Measurements from ENCODE around the gene ADAP1.
A peak's percentile ranks its signal among the peaks of the same experiment; 100 is the strongest.

Gene ADAP1

GRCh38 chr7:861222-861621, 93.3 kb downstream of the ADAP1 start:
- Histone ChIP-seq H3K9me3 (ENCODE audit: control insufficient read depth in 5 of 5, low read length in 5 of 5) (no peaks in the 10 kb centered on the region), H3K27me3 (ENCODE audit: control insufficient read depth in 5 of 5, insufficient read depth in 4 of 5, low read length in 5 of 5) (no peaks in the 10 kb centered on the region), H3K9ac (ENCODE audit: low read length in 5 of 5) (no peak overlapping the region), H3K27ac (ENCODE audit: low read depth, low read length) (no peak overlapping the region), H3K36me3 (ENCODE audit: control insufficient read depth in 5 of 5, insufficient read depth in 5 of 5, low read length in 5 of 5) (peaks cover 4 to 94% (median 82%) of the 10 kb centered on the region in 5 donors), H3K4me3 (ENCODE audit: low read depth in 1 of 5, low read length in 5 of 5) (no peak overlapping the region), H3K4me1 (ENCODE audit: control insufficient read depth in 5 of 5, insufficient read depth in 5 of 5, low read length in 5 of 5) (peaks cover 3 to 11% (median 4%) of the 10 kb centered on the region in 5 donors)

- Histone ChIP-seq H3K27me3 (ENCODE audit: control insufficient read depth in 5 of 5, insufficient read depth in 4 of 5, low read length in 5 of 5) (no peaks in the 10 kb centered on the region), H3K9me3 (ENCODE audit: control insufficient read depth in 5 of 5, low read length in 5 of 5) (no peaks in the 10 kb centered on the region), H3K4me3 (ENCODE audit: low read depth in 1 of 5, low read length in 5 of 5) (no peak overlapping the region), H3K9ac (ENCODE audit: low read length in 5 of 5) (no peak overlapping the region), H3K27ac (ENCODE audit: low read depth, low read length) (no peak overlapping the region), H3K36me3 (ENCODE audit: control insufficient read depth in 5 of 5, insufficient read depth in 5 of 5, low read length in 5 of 5) (peaks cover 4 to 94% (median 82%) of the 10 kb centered on the region in 5 donors), H3K4me1 (ENCODE audit: control insufficient read depth in 5 of 5, insufficient read depth in 5 of 5, low read length in 5 of 5) (peaks cover 3 to 22% (median 11%) of the 10 kb centered on the region in 5 donors)
Observed at GRCh38 chr7:860149-860548, 94.3 kb downstream of the ADAP1 start.

GRCh38 chr7:859359-860030, 95.0 kb downstream of the ADAP1 start:
- Histone ChIP-seq H3K9me3 (ENCODE audit: control insufficient read depth in 5 of 5, low read length in 5 of 5) (no peaks in the 10 kb centered on the region), H3K27ac (ENCODE audit: low read depth, low read length) (no peak overlapping the region), H3K4me3 (ENCODE audit: low read depth in 1 of 5, low read length in 5 of 5) (no peak overlapping the region), H3K4me1 (ENCODE audit: control insufficient read depth in 5 of 5, insufficient read depth in 5 of 5, low read length in 5 of 5) (peaks cover 3 to 28% (median 14%) of the 10 kb centered on the region in 5 donors), H3K9ac (ENCODE audit: low read length in 5 of 5) (no peak overlapping the region), H3K36me3 (ENCODE audit: control insufficient read depth in 5 of 5, insufficient read depth in 5 of 5, low read length in 5 of 5) (peaks cover 4 to 94% (median 82%) of the 10 kb centered on the region in 5 donors), H3K27me3 (ENCODE audit: control insufficient read depth in 5 of 5, insufficient read depth in 4 of 5, low read length in 5 of 5) (no peaks in the 10 kb centered on the region)

- H3K9me3 ChIP-seq (ENCODE audit: control insufficient read depth in 5 of 5, low read length in 5 of 5) = no peaks in the 10 kb centered on the region
- peaks cover 4 to 98% (median 90%) of the 10 kb centered on the region in 5 donors for H3K36me3 ChIP-seq (ENCODE audit: control insufficient read depth in 5 of 5, insufficient read depth in 5 of 5, low read length in 5 of 5)
- H3K4me1 ChIP-seq (ENCODE audit: control insufficient read depth in 5 of 5, insufficient read depth in 5 of 5, low read length in 5 of 5) = peaks cover 3 to 34% (median 18%) of the 10 kb centered on the region in 5 donors
- no peaks in the 10 kb centered on the region for H3K27me3 ChIP-seq (ENCODE audit: control insufficient read depth in 5 of 5, insufficient read depth in 4 of 5, low read length in 5 of 5)
- H3K27ac ChIP-seq (ENCODE audit: low read depth, low read length) = peak overlapping the region; percentile 32
- no peak overlapping the region for H3K4me3 ChIP-seq (ENCODE audit: low read depth in 1 of 5, low read length in 5 of 5)
- H3K9ac ChIP-seq (ENCODE audit: low read length in 5 of 5) = peak overlapping the region in 3 of 5 donors; percentile 8 to 48 (median 11)
Observed at GRCh38 chr7:857661-858060, 96.8 kb downstream of the ADAP1 start.

GRCh38 chr7:856444-857095, 97.9 kb downstream of the ADAP1 start:
- Histone ChIP-seq H3K4me3 (ENCODE audit: low read depth in 1 of 5, low read length in 5 of 5) (no peak overlapping the region), H3K9me3 (ENCODE audit: control insufficient read depth in 5 of 5, low read length in 5 of 5) (no peaks in the 10 kb centered on the region), H3K9ac (ENCODE audit: low read length in 5 of 5) (no peak overlapping the region), H3K27me3 (ENCODE audit: control insufficient read depth in 5 of 5, insufficient read depth in 4 of 5, low read length in 5 of 5) (no peaks in the 10 kb centered on the region), H3K27ac (ENCODE audit: low read depth, low read length) (peak overlapping the region; percentile 86), H3K36me3 (ENCODE audit: control insufficient read depth in 5 of 5, insufficient read depth in 5 of 5, low read length in 5 of 5) (peaks cover 0 to 98% (median 90%) of the 10 kb centered on the region in 5 donors), H3K4me1 (ENCODE audit: control insufficient read depth in 5 of 5, insufficient read depth in 5 of 5, low read length in 5 of 5) (peaks cover 3 to 34% (median 18%) of the 10 kb centered on the region in 5 donors)

- H3K27me3 ChIP-seq (ENCODE audit: control insufficient read depth in 5 of 5, insufficient read depth in 4 of 5, low read length in 5 of 5) = no peaks in the 10 kb centered on the region
- H3K36me3 ChIP-seq (ENCODE audit: control insufficient read depth in 5 of 5, insufficient read depth in 5 of 5, low read length in 5 of 5) = peaks cover 0 to 97% (median 90%) of the 10 kb centered on the region in 5 donors
- peak overlapping the region; percentile 86 for H3K27ac ChIP-seq (ENCODE audit: low read depth, low read length)
- H3K4me1 ChIP-seq (ENCODE audit: control insufficient read depth in 5 of 5, insufficient read depth in 5 of 5, low read length in 5 of 5) = peaks cover 3 to 34% (median 18%) of the 10 kb centered on the region in 5 donors
- H3K9me3 ChIP-seq (ENCODE audit: control insufficient read depth in 5 of 5, low read length in 5 of 5) = no peaks in the 10 kb centered on the region
- no peak overlapping the region for H3K4me3 ChIP-seq (ENCODE audit: low read depth in 1 of 5, low read length in 5 of 5)
- H3K9ac ChIP-seq (ENCODE audit: low read length in 5 of 5) = peak overlapping the region in 2 of 5 donors; percentile 68 to 69
Observed at GRCh38 chr7:855686-856369, 98.7 kb downstream of the ADAP1 start.

- no peak overlapping the region for H3K9ac ChIP-seq (ENCODE audit: low read length in 5 of 5)
- H3K27me3 ChIP-seq (ENCODE audit: control insufficient read depth in 5 of 5, insufficient read depth in 4 of 5, low read length in 5 of 5) = no peaks in the 10 kb centered on the region
- no peak overlapping the region for H3K4me3 ChIP-seq (ENCODE audit: low read depth in 1 of 5, low read length in 5 of 5)
- H3K27ac ChIP-seq (ENCODE audit: low read depth, low read length) = no peak overlapping the region
- H3K36me3 ChIP-seq (ENCODE audit: control insufficient read depth in 5 of 5, insufficient read depth in 5 of 5, low read length in 5 of 5) = peaks cover 0 to 94% (median 84%) of the 10 kb centered on the region in 5 donors
- H3K4me1 ChIP-seq (ENCODE audit: control insufficient read depth in 5 of 5, insufficient read depth in 5 of 5, low read length in 5 of 5) = peaks cover 3 to 34% (median 18%) of the 10 kb centered on the region in 5 donors
- H3K9me3 ChIP-seq (ENCODE audit: control insufficient read depth in 5 of 5, low read length in 5 of 5) = no peaks in the 10 kb centered on the region
Observed at GRCh38 chr7:854118-854775, 100.2 kb downstream of the ADAP1 start.

- Histone ChIP-seq H3K9ac (ENCODE audit: low read length in 5 of 5) (no peak overlapping the region), H3K4me3 (ENCODE audit: low read depth in 1 of 5, low read length in 5 of 5) (no peak overlapping the region), H3K9me3 (ENCODE audit: control insufficient read depth in 5 of 5, low read length in 5 of 5) (no peaks in the 10 kb centered on the region), H3K27ac (ENCODE audit: low read depth, low read length) (no peak overlapping the region), H3K27me3 (ENCODE audit: control insufficient read depth in 5 of 5, insufficient read depth in 4 of 5, low read length in 5 of 5) (no peaks in the 10 kb centered on the region), H3K4me1 (ENCODE audit: control insufficient read depth in 5 of 5, insufficient read depth in 5 of 5, low read length in 5 of 5) (peaks cover 3 to 34% (median 18%) of the 10 kb centered on the region in 5 donors), H3K36me3 (ENCODE audit: control insufficient read depth in 5 of 5, insufficient read depth in 5 of 5, low read length in 5 of 5) (peaks cover 0 to 91% (median 82%) of the 10 kb centered on the region in 5 donors)
Observed at GRCh38 chr7:853366-854117, 100.9 kb downstream of the ADAP1 start.

- Histone ChIP-seq H3K4me1 (ENCODE audit: control insufficient read depth in 5 of 5, insufficient read depth in 5 of 5, low read length in 5 of 5) (peaks cover 0 to 22% (median 14%) of the 10 kb centered on the region in 5 donors), H3K36me3 (ENCODE audit: control insufficient read depth in 5 of 5, insufficient read depth in 5 of 5, low read length in 5 of 5) (peaks cover 0 to 78% (median 65%) of the 10 kb centered on the region in 5 donors), H3K27me3 (ENCODE audit: control insufficient read depth in 5 of 5, insufficient read depth in 4 of 5, low read length in 5 of 5) (no peaks in the 10 kb centered on the region)
Observed at GRCh38 chr7:851204-851603, 103.3 kb downstream of the ADAP1 start.

More at GRCh38 chr7:851204-851603, 103.3 kb downstream of the ADAP1 start:
- H3K9me3 ChIP-seq (ENCODE audit: control insufficient read depth in 5 of 5, low read length in 5 of 5) = no peaks in the 10 kb centered on the region
- H3K27ac ChIP-seq (ENCODE audit: low read depth, low read length) = no peak overlapping the region
- H3K4me3 ChIP-seq (ENCODE audit: low read depth in 1 of 5, low read length in 5 of 5) = no peak overlapping the region
- no peak overlapping the region for H3K9ac ChIP-seq (ENCODE audit: low read length in 5 of 5)
